Measurements from ENCODE around the gene BRMS1.
"Not testable (repeated sequence)": the region's sequence is repeated elsewhere in the genome, so short reads cannot be mapped to it uniquely, and the experiment has no call there.

The BRMS1 gene, protein sequence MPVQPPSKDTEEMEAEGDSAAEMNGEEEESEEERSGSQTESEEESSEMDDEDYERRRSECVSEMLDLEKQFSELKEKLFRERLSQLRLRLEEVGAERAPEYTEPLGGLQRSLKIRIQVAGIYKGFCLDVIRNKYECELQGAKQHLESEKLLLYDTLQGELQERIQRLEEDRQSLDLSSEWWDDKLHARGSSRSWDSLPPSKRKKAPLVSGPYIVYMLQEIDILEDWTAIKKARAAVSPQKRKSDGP

DNA sequence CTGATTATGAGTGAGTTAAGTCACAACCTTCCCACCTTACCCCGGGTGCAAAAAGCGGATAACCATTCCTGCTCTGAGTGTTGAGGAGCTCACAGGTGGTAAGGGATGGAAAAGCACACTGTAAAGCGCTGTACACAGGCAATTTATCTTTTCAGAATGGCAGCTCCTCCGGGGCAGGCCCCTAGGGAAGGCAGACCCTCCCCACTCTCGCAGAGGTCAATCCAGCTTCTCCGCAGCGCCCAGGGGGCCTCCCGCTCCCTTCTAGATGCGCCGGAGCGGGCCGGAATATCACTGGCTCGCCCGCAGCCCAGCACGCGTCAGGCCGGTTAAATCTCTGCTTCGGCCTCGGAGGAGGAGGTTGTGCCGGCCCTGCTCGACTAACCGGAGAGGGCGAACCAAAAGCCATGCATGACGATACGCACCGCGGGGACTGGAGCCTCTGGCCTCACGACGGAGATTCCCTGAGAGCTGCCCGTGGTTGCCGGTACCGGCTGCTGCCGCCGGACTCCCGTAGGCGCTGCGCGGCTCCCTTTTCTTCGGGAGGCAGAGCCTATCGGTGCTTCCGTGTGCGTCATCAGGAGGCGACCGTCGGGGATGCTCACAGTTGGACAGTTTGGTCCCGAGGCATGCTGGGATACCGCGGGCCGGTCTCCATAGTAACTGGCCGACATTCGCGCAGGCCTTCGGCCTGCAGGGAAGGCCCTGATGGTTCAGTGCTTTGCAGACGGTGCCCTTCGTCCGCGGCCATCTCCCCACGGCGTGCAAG is at the start of gene BRMS1:
BRMS1 (minus strand) TSS at position 555 of the 766 bp plus-strand sequence. CDS start 2,870 bp downstream, outside the sequence.
- peak; percentile 98 to 99 (median 98) for DNase-seq

DNA sequence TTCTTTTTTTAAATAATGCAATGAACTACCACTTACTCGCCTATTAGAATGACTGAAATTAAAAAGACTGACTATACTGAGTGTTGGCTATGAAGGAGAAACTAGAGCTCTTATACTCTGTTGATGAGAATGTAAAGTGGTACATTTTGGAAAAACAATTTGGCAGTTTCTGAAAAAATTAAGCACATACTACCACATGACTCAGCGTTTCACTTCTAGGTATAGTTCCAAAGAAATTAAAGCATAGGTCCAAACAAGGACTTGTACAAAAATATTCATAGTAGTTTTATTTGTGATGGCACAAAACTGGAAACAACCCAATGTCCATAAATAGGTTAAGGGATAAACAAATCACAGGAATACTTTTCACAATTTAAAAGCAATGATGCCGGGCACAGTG is 49.0 kb upstream of the BRMS1 start:
- no peak for DNase-seq

DNA sequence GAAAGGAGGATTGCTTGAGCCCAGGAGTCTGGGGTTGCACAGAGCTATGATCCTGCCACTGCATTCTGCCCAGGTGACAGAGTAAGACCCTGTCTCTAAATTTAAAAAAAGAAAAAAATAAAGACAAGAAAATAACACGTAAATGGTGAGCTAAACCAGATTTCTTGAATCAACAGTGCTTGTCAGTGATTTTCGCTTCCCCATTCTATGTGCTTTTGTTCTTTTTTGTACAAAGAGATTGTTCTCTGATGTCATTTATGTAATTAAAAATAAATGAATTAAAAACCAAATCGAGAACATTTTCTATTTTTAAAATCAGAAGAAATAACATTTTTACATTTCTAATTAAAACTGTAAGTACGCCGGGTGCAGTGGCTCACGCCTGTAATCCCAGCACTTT is 46.4 kb upstream of the BRMS1 start:
- DNase-seq, result no peak

DNA sequence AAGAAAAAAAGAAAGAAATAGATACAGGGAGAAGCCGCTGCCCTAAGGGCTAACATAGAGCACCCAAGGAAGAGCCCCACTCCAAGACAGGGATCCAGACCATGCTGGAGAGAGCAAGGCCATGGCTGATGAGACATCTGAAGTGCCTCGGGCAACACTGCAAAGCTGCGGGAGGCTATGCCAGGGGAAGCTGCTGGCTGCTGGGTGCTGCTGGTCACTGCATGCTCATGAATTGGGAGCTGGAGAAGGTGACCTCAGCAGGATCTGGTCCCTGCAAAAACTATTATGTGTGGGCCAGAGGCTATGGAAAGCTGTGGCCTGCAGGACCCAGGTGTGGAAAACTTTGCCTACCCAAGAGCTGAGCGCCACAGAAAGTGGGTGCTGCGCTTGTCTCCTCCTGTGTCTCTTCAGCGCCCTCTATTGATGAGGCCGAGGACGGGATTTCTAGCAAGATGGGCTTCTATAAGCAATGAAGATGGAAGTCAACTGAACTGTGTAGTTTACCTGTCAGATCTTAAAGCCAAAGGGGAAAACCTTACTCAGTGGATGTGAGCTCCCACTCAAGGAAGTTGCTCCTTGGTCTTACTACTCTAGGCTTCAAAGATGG is 44.0 kb upstream of the BRMS1 start:
- DNase-seq, result peak; percentile 79 to 88 (median 85)

DNA sequence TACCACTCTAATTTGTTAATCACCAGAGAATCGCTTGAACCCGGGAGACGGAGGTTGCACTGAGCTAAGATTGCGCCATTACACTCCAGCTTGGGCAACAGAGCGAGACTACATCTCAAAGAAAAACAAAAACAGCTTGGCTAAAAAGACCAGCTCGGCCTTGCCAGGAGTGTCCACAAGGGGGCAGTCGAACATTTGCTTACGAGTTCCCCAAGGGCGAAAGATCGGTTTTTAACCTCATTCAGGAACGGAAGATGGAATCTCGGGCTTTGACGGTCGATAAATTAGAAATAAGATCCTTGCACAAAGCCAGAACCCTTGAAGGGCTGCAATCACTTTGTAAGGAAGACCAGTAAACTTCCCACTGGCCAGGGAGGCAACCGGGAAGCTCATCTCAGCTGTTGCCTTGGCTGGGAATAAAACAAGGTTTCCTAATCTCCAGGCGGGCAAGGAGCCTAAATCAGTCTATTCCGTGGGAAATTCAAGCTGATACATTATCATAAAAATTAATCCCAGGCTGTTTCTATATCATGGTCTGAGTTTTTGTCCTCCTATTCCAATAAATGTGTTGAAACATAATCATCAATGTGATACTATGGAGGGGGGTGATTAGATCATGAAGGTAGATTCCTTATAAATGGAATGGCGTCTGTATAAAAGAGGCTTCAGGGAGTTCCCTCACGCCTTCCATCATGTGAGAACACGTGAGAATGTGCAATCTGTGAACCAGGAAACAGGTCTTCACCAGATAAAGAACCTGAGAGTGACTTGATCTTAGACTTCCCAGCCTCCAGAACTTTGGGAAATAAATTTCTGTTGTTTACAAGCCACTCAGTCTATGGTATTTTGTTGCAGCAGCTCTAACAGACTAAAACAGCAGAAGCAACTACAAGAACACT is 41.5 kb upstream of the BRMS1 start:
- DNase-seq, result peak; percentile 88 to 91 (median 91)

DNA sequence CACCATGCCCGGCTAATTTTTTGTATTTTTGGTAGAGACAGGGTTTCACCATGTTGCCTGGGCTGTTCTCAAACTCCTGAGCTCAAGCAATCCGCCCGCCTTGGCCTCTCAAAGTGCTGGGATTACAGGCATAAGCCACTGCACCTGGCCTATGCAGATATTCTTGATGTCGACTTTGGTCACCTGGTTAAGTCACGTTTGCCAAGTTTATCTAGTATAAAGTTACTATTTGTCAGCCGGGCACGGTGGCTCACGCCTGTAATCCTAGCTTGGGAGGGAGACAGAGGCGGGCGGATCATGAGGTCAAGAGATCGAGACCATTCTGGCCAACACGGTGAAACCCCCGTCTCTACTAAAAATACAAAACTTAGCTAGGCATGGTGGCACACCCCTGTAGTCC is 39.4 kb upstream of the BRMS1 start:
- not testable (repeated sequence) for DNase-seq

DNA sequence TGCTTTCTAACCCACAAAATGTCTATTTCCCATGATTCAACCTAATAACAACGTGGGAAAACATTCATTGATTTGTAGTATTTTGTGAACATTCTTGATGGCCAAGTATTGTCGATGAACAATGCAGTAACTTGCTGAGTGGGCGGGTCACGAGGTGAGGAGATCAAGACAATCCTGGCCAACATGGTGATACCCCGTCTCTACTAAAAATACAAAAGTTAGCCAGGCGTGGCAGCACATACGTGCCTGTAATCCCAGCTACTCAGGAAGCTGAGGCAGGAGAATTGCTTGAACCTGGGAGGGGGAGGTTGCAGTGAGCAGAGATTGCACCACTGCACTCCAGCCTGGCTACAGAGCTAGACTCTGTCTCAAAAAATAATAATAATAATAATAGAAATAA is 35.4 kb upstream of the BRMS1 start:
- DNase-seq, result peak in 1 of 3 donors; percentile 20

DNA sequence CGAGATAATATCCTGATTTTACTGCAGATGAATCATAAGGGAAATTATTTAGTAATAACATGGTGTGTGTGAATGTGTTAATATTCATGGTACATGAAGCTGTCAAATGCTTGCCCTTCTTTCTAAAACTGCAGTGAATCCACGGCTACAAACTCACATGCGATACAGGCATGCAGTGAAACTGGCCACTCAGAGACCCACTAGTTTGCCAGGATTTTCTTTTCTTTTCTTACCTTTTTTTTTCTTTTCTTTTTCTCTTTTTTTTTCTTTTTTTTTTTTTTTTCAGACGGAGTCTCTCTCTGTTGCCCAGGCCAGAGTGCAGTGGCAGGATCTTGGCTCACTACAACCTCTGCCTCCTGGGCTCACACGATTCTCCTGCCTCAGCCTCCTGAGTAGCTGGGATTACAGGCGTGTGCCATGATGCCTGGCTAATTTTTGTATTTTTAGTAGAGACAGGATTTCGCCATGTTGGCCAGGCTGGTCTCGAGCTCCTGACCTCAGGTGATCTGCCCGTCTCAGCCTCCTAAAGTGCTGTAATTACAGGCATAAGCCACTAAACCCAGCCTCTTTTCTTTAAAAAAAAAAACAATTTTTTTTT is 28.9 kb upstream of the BRMS1 start:
- not testable (repeated sequence) for DNase-seq

DNA sequence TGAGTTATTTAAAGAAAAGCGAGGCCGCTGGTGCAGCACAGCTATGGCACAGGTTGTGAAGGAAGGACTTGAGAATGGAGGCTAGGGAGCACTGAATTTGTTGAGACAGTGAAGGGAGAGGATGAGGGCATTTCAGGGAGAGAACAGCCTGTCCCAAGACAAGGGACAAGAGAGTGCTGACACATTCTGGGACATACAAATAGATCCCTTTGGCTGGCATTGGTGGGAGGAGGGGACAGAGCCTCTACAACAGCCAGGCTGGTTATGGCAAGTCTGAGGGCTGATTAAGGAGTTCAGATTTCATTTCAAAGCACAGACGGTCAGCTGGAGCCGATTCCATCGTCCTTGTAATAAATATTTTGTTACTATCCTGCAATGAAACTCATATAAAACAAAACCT is 28.4 kb upstream of the BRMS1 start:
- no peak for DNase-seq

DNA sequence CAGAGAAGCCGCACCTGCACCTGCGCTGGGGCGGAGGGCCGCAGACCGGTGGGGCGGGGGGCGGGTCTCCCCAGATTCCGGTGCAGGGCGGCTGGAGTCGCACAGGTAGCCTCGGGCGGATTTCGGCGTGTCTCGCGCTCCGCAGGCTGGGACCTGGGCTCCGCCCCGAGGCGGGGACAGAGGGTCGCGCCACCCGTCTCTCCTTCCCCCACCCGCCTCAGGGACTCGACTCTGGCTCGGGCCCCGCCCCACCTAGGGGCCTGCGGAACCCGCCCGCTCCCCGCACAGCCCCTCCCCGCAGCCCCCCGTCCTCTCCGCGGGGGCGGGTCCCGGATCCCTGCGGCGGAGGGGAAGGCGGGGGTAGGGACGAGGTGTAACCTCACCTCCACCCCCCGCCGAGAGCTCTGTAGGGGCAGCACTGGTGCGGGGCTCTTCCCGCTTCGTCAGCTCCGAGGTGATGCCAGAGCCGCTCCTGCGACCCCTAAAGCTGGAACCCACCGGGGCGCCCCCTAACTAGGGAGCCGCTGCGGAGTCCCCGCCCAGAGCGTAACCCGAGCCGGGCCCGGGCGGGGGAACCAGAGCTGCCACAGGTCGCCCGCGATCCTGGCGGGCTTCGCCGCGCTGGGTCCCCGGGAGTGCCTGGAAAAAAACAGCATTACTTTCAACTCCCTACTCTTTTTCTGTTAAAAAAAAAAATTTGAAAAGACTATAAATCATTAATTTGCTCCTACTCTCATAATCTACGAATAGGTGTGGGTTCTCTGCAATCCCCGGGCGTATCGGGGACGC is 26.9 kb upstream of the BRMS1 start, which contains the start of gene SLC29A2:
SLC29A2 (minus strand) TSS at position 134 of the 789 bp plus-strand sequence. CDS start 169 bp downstream, outside the sequence.
- peak in 2 of 3 donors; percentile 19 to 46 for DNase-seq

DNA sequence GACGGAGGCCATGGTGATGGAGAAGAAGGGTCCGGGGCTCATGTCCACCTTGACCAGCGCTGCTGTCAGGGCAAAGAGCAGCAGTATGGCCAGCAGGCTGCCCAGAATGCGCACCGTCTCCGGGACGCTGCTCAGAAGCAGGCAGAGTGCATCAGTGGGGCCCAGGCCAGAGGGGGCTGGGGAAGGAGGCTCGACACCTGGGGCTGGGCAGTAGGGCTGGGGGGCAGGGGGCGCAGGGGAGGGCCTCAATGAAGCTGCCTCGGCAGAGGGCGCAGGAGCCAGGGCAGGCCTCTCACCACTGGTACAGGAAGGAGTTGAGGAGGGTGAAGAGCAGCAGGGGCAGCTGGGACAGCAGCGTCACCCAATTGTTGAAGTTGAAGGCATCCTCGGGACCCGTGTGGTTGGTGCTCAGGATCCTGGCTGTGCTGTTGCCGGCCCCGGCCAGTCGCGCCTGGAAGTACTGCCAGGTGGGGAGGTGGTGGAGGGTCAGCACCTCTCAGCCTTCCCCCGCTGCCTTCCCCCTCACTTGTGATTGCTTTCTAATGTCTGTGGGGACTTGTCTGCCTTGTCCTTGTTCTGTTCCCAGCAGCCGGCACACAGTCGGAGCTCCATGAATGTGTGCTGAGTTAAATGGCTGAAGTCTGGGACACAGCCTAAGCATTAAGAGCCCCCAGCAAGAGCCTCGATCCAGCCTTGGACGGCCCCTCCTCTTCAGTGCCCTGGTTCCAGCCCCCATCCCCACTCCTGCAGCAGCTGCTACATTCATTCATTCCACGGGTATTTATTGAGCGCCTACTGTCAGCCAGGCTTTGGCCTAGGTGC is 24.4 kb upstream of the BRMS1 start:
- no peak for DNase-seq

DNA sequence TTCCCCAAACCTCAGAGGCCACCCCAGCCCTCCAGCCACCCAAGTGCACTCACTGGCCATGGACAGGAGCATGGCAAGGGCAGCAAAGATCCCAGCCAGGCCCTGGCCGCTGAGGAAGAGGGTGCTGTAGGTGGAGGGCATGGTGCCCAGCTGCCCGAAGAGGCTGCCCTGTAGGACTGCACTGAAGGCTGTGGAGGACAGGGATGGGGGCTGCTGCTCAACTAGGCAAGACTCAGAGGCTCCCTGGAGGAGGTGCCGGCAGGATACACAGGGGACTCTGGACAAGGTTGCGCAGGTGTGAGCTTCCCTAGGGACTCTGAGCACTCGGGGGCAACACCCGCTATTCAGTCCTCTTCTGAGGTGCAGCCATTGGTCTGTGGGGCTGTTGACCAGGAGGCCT is 23.6 kb upstream of the BRMS1 start:
- no peak for DNase-seq

DNA sequence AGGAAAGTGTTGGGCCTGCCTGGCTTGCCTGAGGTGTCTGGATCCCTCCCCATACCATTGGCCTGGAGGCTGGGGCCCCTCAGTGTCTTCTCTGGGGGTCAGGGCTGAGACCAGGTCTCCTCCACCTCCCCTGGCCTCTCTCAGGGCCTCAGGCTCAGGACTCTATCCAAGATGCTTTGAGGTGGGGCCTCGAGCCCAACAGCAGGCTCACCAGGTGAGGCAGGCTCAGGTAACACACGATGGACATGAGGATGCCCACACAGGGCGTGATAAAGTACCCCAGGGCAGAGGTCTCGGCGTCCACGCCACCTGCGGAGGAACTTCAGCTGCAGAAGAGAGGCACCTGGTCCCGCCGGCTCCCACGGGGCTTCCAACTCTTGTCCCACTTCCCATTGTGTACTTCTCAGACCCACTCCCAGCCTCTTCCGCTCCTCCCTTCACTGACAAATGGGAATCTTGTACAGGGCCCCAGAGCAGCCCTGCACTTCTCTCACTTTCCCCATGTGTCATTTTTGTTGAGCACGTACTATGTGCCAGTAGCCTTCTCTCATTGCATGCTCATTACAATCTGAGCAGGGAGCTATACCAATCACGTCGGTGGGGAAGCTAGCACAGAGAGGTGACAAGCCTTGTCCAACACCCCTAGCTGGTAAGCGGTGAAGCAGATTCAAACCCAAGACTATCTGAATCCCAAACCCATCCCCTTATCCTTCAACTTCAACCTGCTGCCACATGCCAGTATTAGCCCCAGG is 22.8 kb upstream of the BRMS1 start:
- DNase-seq, result no peak

DNA sequence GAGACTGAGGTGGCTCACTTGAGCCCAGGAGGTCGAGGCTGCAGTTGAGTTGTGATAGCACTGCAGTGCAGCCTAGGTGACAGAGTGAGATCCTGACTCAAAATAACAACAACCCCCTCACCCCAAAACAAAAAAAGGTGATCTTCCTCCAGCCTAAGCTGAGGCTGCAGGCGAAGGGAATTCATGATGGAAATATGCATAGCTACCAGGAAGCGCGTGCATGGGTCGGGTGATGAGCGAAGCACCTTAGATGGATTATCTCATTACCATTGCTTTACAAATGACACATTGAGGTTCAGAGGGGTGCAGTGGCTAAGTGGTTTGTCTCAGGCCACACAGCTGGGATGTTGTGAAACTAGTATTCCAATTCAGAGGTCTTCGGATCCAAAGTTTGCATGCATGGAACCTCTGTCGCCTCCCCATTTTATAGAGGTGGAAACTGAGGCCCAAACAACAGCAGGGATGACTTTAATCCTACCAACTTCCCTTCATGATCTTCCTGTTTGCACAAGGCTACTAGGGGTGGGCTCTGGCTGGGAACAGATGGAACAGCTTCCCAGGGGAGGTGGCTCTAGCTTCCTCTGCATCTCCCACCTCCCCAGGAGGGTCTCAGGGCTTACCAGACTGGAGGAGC is 22.1 kb upstream of the BRMS1 start:
- no peak for DNase-seq

DNA sequence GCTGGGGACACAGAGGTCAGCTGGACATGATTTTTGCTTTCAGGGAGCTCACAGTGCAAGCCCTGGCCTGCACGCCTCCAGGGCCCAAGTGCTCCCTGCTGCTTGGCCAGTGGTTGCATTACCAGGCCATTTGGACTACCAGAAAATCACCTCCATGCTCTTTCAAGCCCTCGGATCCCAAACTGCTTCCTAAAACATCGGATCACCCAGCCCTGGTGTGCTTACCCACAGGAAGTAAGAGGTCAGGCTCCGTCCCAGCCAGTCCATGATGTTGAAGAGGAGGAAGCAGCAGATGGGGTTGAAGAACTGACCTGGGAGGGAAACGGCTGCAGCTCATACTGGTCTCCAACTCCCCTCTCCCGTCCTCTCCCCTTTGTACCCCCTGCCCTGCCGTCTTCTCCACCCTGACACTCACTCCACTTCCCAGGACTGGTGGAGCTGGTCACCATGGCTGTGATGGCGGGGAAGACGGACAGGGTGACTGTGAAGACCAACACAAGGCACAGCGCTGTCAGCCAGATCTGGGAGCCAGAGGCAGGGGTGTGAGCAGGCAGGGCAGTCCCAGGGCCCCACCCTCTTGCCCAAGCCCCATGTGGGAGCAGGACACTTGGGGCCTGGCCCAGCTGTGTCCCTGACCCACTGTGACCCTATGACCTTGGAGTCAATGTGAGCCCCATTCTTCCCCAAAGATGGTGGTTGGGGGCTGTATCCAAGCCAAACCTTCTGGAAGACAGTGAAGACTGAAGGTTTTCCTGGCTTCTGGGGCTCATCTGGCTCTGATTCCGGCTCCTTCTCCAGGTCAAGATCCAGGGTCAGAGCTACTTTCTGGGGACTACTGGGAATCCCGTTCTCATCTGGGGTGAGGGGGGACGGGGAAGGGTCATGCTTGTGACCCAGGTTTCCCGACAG is 21.1 kb upstream of the BRMS1 start:
- no peak for DNase-seq

DNA sequence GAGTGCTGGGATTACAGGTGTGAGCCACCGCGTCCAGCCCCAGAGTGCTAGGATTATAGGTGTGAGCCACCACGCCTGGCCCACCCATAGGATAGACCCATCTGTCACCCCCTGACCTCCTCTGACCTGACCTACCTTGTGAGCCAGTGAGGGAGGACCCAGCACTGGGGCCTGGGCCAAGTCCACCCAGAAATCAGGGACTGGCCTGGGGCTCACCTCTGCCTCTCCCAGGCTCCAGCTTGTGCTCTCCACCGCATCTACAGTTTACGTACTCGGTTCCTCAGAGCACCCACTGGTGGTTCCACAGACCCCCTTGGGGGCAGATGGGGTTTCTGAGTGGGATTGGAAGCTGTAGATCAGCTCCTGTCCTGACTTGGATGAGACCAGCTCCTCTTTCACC is 20.3 kb upstream of the BRMS1 start:
- no peak for DNase-seq

DNA sequence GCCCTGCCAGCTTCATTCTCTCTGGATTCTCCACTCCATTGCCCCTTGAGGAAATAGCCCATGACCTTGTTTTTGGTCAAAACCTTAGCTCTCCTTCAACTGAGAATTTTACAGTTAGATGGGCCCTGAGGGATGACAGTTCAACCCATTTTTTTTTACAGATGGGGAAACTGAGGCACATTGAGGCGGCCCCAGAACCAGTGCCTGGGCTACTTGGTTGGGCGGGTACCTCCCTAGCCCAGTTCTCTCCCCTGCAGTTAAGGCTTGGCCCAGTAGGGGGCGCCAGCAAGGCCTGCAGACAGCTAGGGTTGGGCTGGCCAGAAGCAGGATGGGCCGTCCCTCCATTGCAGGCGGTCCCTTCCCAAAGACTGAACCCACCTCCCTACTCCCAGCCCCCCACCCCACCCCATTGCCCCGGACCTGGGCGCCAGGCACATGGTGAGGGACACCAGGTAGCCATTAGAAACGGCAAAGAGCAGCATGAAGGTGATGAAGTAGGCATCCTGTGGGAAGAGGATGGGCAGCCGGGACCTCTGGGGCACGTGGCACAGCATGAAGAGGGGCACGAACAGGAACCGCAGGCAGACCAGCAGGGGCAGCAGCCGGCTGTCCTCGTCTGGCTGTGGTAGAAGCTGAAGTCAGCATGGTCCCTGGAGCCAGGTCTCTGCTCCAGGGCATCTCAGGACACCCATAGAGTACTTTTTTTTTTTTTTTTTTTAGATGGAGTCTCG is 19.1 kb upstream of the BRMS1 start:
- DNase-seq, result peak; percentile 58 to 78 (median 69)

Measured in suppressor macrophage treated with lipopolysaccharide for 1 hour (primary cell).